Hematopoietic multipotent progenitor cell treated with erythropoietin and hydrocortisone succinate and interleukin-3 and kit ligand, for 15 days (in vitro differentiated cells): ENCODE data around the gene AIF1.
"Not testable (repeated sequence)": the region's sequence is repeated elsewhere in the genome, so short reads cannot be mapped to it uniquely, and the experiment has no call there.

Experiments used
- DNase-seq: peaks from one replicate; pipeline ENCODE4 v3.0.0-alpha.2; 2015; ENCODE audit warnings: low spot score

The AIF1 gene

GRCh38 chr6:31580807-31581433 lies 34.1 kb upstream of the AIF1 start:
- DNase-seq, result peak; percentile 77

- DNase-seq, result no peak
These were observed 33.4 kb upstream of the AIF1 start for GRCh38 chr6:31581434-31582229.

GRCh38 chr6:31582230-31582643 lies 32.8 kb upstream of the AIF1 start, which contains the start of gene LTB:
TSS of gene LTB (minus strand) at chr6:31582424. CDS start at chr6:31582417, 7 bp downstream.
- DNase-seq, result no peak

GRCh38 chr6:31585491-31585890 lies 29.5 kb upstream of the AIF1 start:
- DNase-seq, result peak; percentile 40

GRCh38 chr6:31586008-31586407 lies 29.0 kb upstream of the AIF1 start, which contains the start of gene LST1:
TSS of gene LST1 (plus strand) at chr6:31586277. CDS start at chr6:31587300, 1,023 bp downstream.
- DNase-seq, result no peak

- no peak for DNase-seq
These were observed 28.3 kb upstream of the AIF1 start for GRCh38 chr6:31586599-31587281.

- no peak for DNase-seq
These were observed 26.9 kb upstream of the AIF1 start for GRCh38 chr6:31587791-31588777.

GRCh38 chr6:31588871-31589650 lies 26.0 kb upstream of the AIF1 start:
- DNase-seq, result no peak

- DNase-seq, result not testable (repeated sequence)
These were observed 24.3 kb upstream of the AIF1 start for GRCh38 chr6:31590691-31591090.

- no peak for DNase-seq
These were observed 22.6 kb upstream of the AIF1 start for GRCh38 chr6:31592396-31592771.

GRCh38 chr6:31597006-31597405 lies 18.0 kb upstream of the AIF1 start:
- DNase-seq, result peak; percentile 43

- DNase-seq, result no peak
These were observed 7.7 kb upstream of the AIF1 start for GRCh38 chr6:31607317-31607716.

- DNase-seq, result no peak
These were observed 5.3 kb upstream of the AIF1 start for GRCh38 chr6:31609519-31610406.

GRCh38 chr6:31610968-31611367 lies 4.1 kb upstream of the AIF1 start:
- DNase-seq, result no peak

GRCh38 chr6:31614075-31614619 lies 887 bp upstream of the AIF1 start:
- DNase-seq, result no peak

GRCh38 chr6:31615748-31616147 lies 714 bp downstream of the AIF1 start:
- no peak for DNase-seq

- no peak for DNase-seq
These were observed 2.0 kb downstream of the AIF1 start for GRCh38 chr6:31617010-31617409.

- peak; percentile 99 for DNase-seq
These were observed 5.0 kb downstream of the AIF1 start for GRCh38 chr6:31619805-31620585.
